HG03095 (cell line): Measurements from ENCODE around the gene PRKG1.

Experiments
- ATAC-seq: cut with Tn5 transposase; IDR thresholded peaks from one replicate; pipeline ENCODE4 v1.9.1; 2021; ENCODE audit warnings: moderate library complexity; ENCODE audit not compliant: unreplicated experiment

PRKG1 gene

GRCh38 chr10:51075873-51076229 lies 1.6 kb downstream of the PRKG1 start:
- ATAC-seq, result no peak

GRCh38 chr10:51076299-51076841 lies 2.1 kb downstream of the PRKG1 start:
- no peak for ATAC-seq

GRCh38 chr10:51077074-51077473 lies 2.8 kb downstream of the PRKG1 start:
- no peak for ATAC-seq

GRCh38 chr10:51077507-51077906 lies 3.2 kb downstream of the PRKG1 start:
- no peak for ATAC-seq

GRCh38 chr10:51079331-51079730 lies 5.0 kb downstream of the PRKG1 start:
- no peak for ATAC-seq

GRCh38 chr10:51079766-51080165 lies 5.5 kb downstream of the PRKG1 start:
- no peak for ATAC-seq

- ATAC-seq, result no peak
These were observed 6.2 kb downstream of the PRKG1 start for GRCh38 chr10:51080311-51081006.

GRCh38 chr10:51082857-51083256 lies 8.6 kb downstream of the PRKG1 start:
- no peak for ATAC-seq

- no peak for ATAC-seq
These were observed 9.1 kb downstream of the PRKG1 start for GRCh38 chr10:51083356-51083853.

- ATAC-seq, result no peak
These were observed 10.9 kb downstream of the PRKG1 start for GRCh38 chr10:51085204-51085603.

GRCh38 chr10:51086710-51087109 lies 12.4 kb downstream of the PRKG1 start:
- no peak for ATAC-seq

- no peak for ATAC-seq
These were observed 12.8 kb downstream of the PRKG1 start for GRCh38 chr10:51087114-51087513.

- no peak for ATAC-seq
These were observed 15.9 kb downstream of the PRKG1 start for GRCh38 chr10:51090190-51090589.

GRCh38 chr10:51092402-51092801 lies 18.1 kb downstream of the PRKG1 start:
- ATAC-seq, result no peak

- no peak for ATAC-seq
These were observed 21.2 kb downstream of the PRKG1 start for GRCh38 chr10:51095444-51095843.

- ATAC-seq, result no peak
These were observed 23.3 kb downstream of the PRKG1 start for GRCh38 chr10:51097546-51097945.

- ATAC-seq, result no peak
These were observed 25.9 kb downstream of the PRKG1 start for GRCh38 chr10:51100221-51100620.

- ATAC-seq, result no peak
These were observed 29.4 kb downstream of the PRKG1 start for GRCh38 chr10:51103554-51104217.

- no peak for ATAC-seq
These were observed 32.1 kb downstream of the PRKG1 start for GRCh38 chr10:51106311-51106945.

- no peak for ATAC-seq
These were observed 34.1 kb downstream of the PRKG1 start for GRCh38 chr10:51108406-51108805.

- no peak for ATAC-seq
These were observed 35.7 kb downstream of the PRKG1 start for GRCh38 chr10:51109801-51110533.
